Neural cell (in vitro differentiated cells): ENCODE data around the gene SUCLG2. TPM values are rescaled to one million over a fixed set of nuclear protein-coding genes. Genes with fewer than 3 reads are reported as not detected.

Experiments
- H2AFZ ChIP-seq: fragments of 200-600, 300-800 bp; sonication (generic), shearing (Covaris generic); 2 replicates; pipeline ENCODE4 v1.6.0; 2014; ENCODE audit warnings: low read depth, mild to moderate bottlenecking, antibody characterized with exemption, low read length, moderate library complexity
- H3F3A ChIP-seq: fragments of 200-600 bp; shearing (Covaris generic); 2 replicates; pipeline ENCODE4 v1.6.1; 2016; ENCODE audit warnings: mild to moderate bottlenecking, moderate library complexity, mixed read lengths, antibody characterized with exemption, low read length; ENCODE audit not compliant: insufficient read depth, poor library complexity, severe bottlenecking
- H3K27ac ChIP-seq: fragments of 200-600, 300-800 bp; sonication (generic), shearing (Covaris generic); 2 replicates; pipeline ENCODE4 v1.5.1; 2014; ENCODE audit warnings: mild to moderate bottlenecking, low read length, moderate library complexity
- H3K27me3 ChIP-seq: fragments of 300-800, 200-600 bp; sonication (generic), shearing (Covaris generic); 2 replicates; pipeline ENCODE4 v1.6.0; 2014; ENCODE audit warnings: mild to moderate bottlenecking, low read depth, low read length, moderate library complexity; ENCODE audit not compliant: insufficient read depth
- H3K36me3 ChIP-seq: fragments of 300-800, 200-600 bp; sonication (generic), shearing (Covaris generic); 2 replicates; pipeline ENCODE4 v1.5.1; 2014; ENCODE audit warnings: mild to moderate bottlenecking, antibody characterized with exemption, low read length, moderate library complexity; ENCODE audit not compliant: insufficient read depth
- H3K4me2 ChIP-seq: fragments of 300-800, 200-600 bp; sonication (generic), shearing (Covaris generic); 2 replicates; pipeline ENCODE4 v1.6.0; 2014; ENCODE audit warnings: mild to moderate bottlenecking, low read length
- H3K4me3 ChIP-seq: fragments of 300-800, 200-600 bp; sonication (generic), shearing (Covaris generic); 2 replicates; pipeline ENCODE4 v1.5.1; 2014; ENCODE audit warnings: mild to moderate bottlenecking, low read length, moderate library complexity
- H3K79me2 ChIP-seq: fragments of 200-600 bp; shearing (Covaris generic); replicated peaks from 2 replicates; pipeline ENCODE4 v1.6.0; 2014; ENCODE audit warnings: mild to moderate bottlenecking, low read length, moderate library complexity; ENCODE audit not compliant: insufficient read depth
- H3K9ac ChIP-seq: fragments of 300-800, 200-600 bp; sonication (generic), shearing (Covaris generic); 2 replicates; pipeline ENCODE4 v1.6.1; 2016; ENCODE audit warnings: mild to moderate bottlenecking, low read length, mixed read lengths
- H3K9me2 ChIP-seq: fragments of 200-600 bp; shearing (Covaris generic); 2 replicates; pipeline ENCODE4 v1.6.1; 2016; ENCODE audit warnings: mild to moderate bottlenecking, low read length, mixed read lengths; ENCODE audit not compliant: insufficient read depth
- H3K9me3 ChIP-seq: fragments of 200-600, 300-800 bp; sonication (generic), shearing (Covaris generic); 2 replicates; pipeline ENCODE4 v1.6.1; 2016; ENCODE audit warnings: mild to moderate bottlenecking, mixed run types, low read length, moderate library complexity, mixed read lengths
- H4K20me1 ChIP-seq: fragments of 200-600 bp; shearing (Covaris generic); 2 replicates; pipeline ENCODE4 v1.6.1; 2016; ENCODE audit warnings: mild to moderate bottlenecking, mixed run types; ENCODE audit not compliant: insufficient read depth
- CTCF ChIP-seq: fragments of 450-650 bp; IDR thresholded peaks from 2 replicates; pipeline ENCODE4 v1.5.1; 2014; ENCODE audit warnings: antibody characterized with exemption, mild to moderate bottlenecking, moderate library complexity; ENCODE audit not compliant: poor library complexity, severe bottlenecking
- EP300 ChIP-seq: fragments of 450-650 bp; conservative IDR thresholded peaks from 2 replicates; pipeline ENCODE4 v1.6.1; 2014; ENCODE audit warnings: antibody characterized with exemption, mild to moderate bottlenecking, moderate library complexity; ENCODE audit not compliant: poor library complexity, severe bottlenecking
- EZH2 ChIP-seq: fragments of 200-600, 300-800 bp; shearing (Covaris generic), sonication (generic); IDR thresholded peaks from 2 replicates; pipeline ENCODE4 v1.6.1; 2014; ENCODE audit warnings: antibody characterized with exemption, low read length, borderline replicate concordance, mild to moderate bottlenecking; ENCODE audit not compliant: insufficient read depth, poor library complexity, severe bottlenecking
- MXI1 ChIP-seq: fragments of 450-650 bp; conservative IDR thresholded peaks from 2 replicates; pipeline ENCODE4 v1.6.1; 2014; ENCODE audit warnings: antibody characterized with exemption, mild to moderate bottlenecking; ENCODE audit not compliant: poor library complexity, severe bottlenecking
- POLR2AphosphoS5 ChIP-seq: IDR thresholded peaks from 2 replicates; pipeline ENCODE4 v1.6.1; 2012
- RAD21 ChIP-seq: fragments of 450-650 bp; conservative IDR thresholded peaks from 2 replicates; pipeline ENCODE4 v1.6.1; 2014; ENCODE audit warnings: antibody characterized with exemption, mild to moderate bottlenecking, moderate library complexity
- SMC3 ChIP-seq: fragments of 450-650 bp; conservative IDR thresholded peaks from 2 replicates; pipeline ENCODE4 v1.6.1; 2014; ENCODE audit warnings: antibody characterized with exemption, mild to moderate bottlenecking, moderate library complexity; ENCODE audit not compliant: poor library complexity
- TAF1 ChIP-seq: IDR thresholded peaks from 2 replicates; pipeline ENCODE4 v1.6.1; 2012; ENCODE audit warnings: low read depth
- polyA plus RNA-seq: library from polyadenylated mRNA; depleted of rRNA; stranded (reverse); fragments of >200 nt; gene quantifications from 2 replicates; pipeline ENCODE4 v1.2.3, GENCODE V29; 2014
- TF ChIP-seq, protein P1 (sequence below): IDR thresholded peaks from 2 replicates; pipeline ENCODE4 v1.6.1; 2012; ENCODE audit warnings: borderline replicate concordance

Gene SUCLG2
- polyA plus RNA-seq, 1 donor from 2014 or later = 0.15 TPM

DNA sequence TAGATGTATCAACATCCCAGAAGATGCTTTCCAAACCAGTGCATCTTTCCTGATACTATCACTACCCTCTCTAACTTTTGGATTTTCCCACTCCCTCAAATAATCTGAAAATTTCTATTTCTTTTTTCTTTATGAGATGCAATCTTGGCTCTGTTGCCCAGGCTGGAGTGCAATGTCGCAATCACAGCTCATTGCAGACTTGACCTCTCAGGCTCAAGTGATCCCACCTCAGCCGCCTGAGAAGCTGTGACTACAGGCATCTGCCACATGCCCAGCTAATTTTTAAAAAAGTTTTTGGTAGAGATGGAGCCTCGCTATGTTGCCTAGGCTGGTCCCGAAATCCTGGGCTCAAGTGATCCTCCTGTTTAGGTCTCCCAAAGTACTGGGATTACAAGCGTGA, 239.7 kb downstream of the SUCLG2 start:
- TF ChIP-seq POLR2AphosphoS5 (no peak), RAD21 (no peak), TAF1 (no peak), SMC3 (no peak), CTCF (no peak), EZH2 (no peak), EP300 (no peak), MXI1 (no peak)
- TF ChIP-seq, protein P1, sequence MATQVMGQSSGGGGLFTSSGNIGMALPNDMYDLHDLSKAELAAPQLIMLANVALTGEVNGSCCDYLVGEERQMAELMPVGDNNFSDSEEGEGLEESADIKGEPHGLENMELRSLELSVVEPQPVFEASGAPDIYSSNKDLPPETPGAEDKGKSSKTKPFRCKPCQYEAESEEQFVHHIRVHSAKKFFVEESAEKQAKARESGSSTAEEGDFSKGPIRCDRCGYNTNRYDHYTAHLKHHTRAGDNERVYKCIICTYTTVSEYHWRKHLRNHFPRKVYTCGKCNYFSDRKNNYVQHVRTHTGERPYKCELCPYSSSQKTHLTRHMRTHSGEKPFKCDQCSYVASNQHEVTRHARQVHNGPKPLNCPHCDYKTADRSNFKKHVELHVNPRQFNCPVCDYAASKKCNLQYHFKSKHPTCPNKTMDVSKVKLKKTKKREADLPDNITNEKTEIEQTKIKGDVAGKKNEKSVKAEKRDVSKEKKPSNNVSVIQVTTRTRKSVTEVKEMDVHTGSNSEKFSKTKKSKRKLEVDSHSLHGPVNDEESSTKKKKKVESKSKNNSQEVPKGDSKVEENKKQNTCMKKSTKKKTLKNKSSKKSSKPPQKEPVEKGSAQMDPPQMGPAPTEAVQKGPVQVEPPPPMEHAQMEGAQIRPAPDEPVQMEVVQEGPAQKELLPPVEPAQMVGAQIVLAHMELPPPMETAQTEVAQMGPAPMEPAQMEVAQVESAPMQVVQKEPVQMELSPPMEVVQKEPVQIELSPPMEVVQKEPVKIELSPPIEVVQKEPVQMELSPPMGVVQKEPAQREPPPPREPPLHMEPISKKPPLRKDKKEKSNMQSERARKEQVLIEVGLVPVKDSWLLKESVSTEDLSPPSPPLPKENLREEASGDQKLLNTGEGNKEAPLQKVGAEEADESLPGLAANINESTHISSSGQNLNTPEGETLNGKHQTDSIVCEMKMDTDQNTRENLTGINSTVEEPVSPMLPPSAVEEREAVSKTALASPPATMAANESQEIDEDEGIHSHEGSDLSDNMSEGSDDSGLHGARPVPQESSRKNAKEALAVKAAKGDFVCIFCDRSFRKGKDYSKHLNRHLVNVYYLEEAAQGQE = no peak
- Histone ChIP-seq H3K4me3 (no peak overlapping the region), H2AFZ (no peak overlapping the region), H3F3A (no peaks in the 10 kb centered on the region), H3K9me2 (no peaks in the 10 kb centered on the region), H3K4me2 (no peak overlapping the region), H3K27ac (no peak overlapping the region), H3K9me3 (no peaks in the 10 kb centered on the region), H4K20me1 (no peaks in the 10 kb centered on the region), H3K79me2 (no peaks in the 10 kb centered on the region), H3K27me3 (no peaks in the 10 kb centered on the region), H3K36me3 (no peaks in the 10 kb centered on the region), H3K9ac (no peak overlapping the region)

DNA sequence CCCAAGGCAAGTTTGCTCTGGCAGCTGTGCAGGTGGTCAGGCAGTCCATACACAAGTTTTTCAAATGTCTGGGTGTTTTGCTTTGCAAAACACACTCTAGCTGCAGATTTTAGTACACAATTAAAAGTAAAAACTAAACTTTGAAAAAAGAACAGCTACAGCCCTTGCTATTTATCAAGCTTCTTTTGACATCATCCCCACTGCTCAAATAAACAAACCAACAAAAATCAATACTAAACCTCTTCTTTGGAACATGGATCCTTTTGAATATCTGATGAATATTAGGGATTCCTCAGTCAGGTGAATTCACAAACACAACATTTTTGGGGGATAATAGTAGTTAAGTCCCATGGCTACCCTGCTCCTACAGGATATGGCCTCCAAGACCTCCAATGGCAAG, 249.2 kb downstream of the SUCLG2 start:
- Histone ChIP-seq H4K20me1 (no peaks in the 10 kb centered on the region), H3K27me3 (no peaks in the 10 kb centered on the region), H3K9ac (no peak overlapping the region), H3K4me3 (no peak overlapping the region), H3K9me3 (no peaks in the 10 kb centered on the region), H3K79me2 (no peaks in the 10 kb centered on the region), H3F3A (no peaks in the 10 kb centered on the region), H3K9me2 (no peaks in the 10 kb centered on the region), H3K27ac (no peak overlapping the region), H3K36me3 (no peaks in the 10 kb centered on the region), H3K4me2 (no peak overlapping the region), H2AFZ (no peak overlapping the region)
- TF ChIP-seq EZH2 (no peak), RAD21 (no peak), TAF1 (no peak), POLR2AphosphoS5 (no peak), CTCF (no peak), EP300 (no peak), SMC3 (no peak), MXI1 (no peak)
- TF ChIP-seq, protein P1 = no peak
